ENCODE results near the gene GALNT12.

DNA sequence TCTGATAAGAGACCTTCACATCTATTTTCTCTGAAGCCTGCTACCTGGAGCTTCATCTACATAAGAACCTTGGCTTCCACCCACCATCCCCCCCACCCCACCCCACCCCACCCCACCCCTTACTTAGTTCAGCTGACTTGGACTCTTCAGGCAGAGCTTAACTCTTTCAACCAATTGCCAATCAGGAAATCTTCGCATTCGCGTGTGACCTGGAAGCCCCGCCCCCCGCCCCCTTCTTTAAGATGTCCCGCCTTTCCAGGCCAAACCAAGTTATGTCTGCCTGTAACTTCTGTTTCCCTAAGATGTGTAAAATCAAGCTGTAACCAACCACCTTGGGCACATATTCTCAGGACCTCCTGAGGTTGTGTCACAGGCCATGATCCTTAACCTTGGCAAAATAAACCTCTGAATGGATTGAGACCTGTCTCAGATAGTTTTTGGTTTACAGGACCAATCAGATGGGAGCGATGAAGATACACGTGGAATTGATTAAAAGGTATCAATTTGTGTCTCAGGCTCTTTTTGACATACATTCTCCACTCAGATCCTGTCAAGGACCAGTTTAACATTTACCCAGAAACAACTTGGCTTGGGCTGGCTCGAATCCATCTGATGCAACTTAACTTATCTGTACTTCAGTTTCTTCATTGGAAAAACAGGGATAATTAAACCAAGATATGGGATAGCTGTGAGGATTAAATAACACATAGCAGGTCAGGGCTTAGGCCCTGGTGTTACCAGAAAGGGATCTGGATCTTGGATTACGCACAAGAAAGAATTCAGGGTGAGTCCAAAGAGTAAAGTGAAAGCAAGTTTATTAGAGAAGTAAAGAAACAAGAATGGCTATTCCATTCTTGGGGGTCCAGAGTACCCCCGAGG is 43.6 kb downstream of the GALNT12 start:
- TF ChIP-seq TAF1 (IDR thresholded peaks at IDR 0.05; ENCODE audit: low read depth, low read length) (no peak), POLR2AphosphoS5 (IDR thresholded peaks at IDR 0.05; ENCODE audit: low read depth, low read length) (no peak)
